Mammary epithelial cell (primary cell): ENCODE data around the gene PTPRJ.

Source experiments
- EZH2 ChIP-seq: IDR thresholded peaks from 2 replicates; pipeline ENCODE4 v1.6.1; 2012; ENCODE audit warnings: low read length, inconsistent platforms, borderline replicate concordance
- TF ChIP-seq, protein P1 (sequence below), 2 donors: IDR thresholded peaks in 1 of 2; conservative IDR thresholded peaks in 1 of 2; 2 replicates each; pipeline ENCODE4 v1.5.1; 2011 to 2012; ENCODE audit warnings: inconsistent platforms in 2 of 2, low read length in 2 of 2, mild to moderate bottlenecking in 2 of 2, control low read depth in 1 of 2, low read depth in 1 of 2; ENCODE audit not compliant: insufficient read depth in 1 of 2; ENCODE audit errors: extremely low read depth in 1 of 2

DNA sequence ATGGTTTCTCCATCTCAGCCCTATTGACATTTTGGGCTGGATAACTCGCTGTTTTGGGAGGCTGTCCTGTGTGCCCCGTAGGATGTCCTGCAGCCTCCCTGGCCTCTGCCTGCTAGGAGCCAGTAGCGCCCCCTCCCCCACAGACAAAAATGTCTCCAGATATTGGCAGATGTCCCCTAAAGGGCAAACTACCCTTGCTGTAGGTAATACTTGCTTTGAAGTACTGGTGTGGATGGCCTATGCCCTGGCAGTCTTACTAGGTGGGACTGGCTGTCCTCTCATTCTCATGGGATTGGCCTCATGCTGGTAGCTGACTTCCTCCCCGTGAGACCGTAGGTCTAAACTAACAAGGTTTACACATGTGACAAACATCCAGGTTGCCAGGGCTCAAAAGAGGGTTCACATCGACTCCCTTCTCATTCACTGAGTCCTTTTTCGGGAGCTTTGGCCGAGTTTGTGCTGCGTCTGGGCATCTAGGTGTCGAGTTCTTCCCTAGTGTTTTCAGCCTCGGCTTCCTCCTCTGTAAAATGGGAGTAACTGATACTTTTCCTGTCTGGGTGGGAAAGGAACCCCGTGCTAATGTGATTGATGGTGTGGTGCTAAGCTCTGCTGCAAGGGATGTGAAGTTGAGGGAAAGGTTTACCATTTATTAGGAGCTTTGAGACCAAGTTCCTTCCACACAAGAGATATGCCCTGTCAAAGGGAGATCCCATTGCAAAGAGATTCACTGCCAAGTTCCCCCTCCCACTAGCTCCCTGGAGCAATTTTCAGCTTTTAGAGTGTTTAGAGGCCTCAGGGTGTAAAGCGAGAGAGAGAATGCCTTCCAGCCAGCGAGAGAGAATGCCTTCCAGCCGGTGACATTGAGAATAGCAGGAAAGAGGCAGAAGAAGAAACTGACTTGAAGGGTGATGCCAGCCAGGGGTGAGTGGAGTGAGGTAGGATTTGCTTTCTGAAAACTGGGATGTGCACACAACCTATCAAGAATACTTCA is 17.0 kb downstream of the PTPRJ start:
- TF ChIP-seq, protein P1, sequence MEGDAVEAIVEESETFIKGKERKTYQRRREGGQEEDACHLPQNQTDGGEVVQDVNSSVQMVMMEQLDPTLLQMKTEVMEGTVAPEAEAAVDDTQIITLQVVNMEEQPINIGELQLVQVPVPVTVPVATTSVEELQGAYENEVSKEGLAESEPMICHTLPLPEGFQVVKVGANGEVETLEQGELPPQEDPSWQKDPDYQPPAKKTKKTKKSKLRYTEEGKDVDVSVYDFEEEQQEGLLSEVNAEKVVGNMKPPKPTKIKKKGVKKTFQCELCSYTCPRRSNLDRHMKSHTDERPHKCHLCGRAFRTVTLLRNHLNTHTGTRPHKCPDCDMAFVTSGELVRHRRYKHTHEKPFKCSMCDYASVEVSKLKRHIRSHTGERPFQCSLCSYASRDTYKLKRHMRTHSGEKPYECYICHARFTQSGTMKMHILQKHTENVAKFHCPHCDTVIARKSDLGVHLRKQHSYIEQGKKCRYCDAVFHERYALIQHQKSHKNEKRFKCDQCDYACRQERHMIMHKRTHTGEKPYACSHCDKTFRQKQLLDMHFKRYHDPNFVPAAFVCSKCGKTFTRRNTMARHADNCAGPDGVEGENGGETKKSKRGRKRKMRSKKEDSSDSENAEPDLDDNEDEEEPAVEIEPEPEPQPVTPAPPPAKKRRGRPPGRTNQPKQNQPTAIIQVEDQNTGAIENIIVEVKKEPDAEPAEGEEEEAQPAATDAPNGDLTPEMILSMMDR (conservative IDR thresholded peaks at IDR 0.05 in 1 of 2, IDR thresholded peaks at IDR 0.05 in 1 of 2; ENCODE audit: extremely low read depth in 1 of 2, insufficient read depth in 1 of 2, low read depth in 1 of 2, low read length in 2 of 2): no peak
- TF ChIP-seq EZH2: no peak
